GOT3 (cell line): ENCODE measurements around the gene CMIP.
A peak's percentile ranks its signal among the peaks of the same experiment; 100 is the strongest.
"Not testable (repeated sequence)": the region's sequence is repeated elsewhere in the genome, so short reads cannot be mapped to it uniquely, and the experiment has no call there.

ENCODE experiments used
- DNase-seq: peaks from one replicate; lab custom pipeline; 2025; ENCODE audit warnings: mixed read lengths; lab: John Stamatoyannopoulos, UW

Gene CMIP

GRCh38 chr16:81719993-81720392 is 275.4 kb downstream of the CMIP start:
- DNase-seq: no peak

- DNase-seq: no peak
These were observed 276.6 kb downstream of the CMIP start for GRCh38 chr16:81720973-81721906.

DNA sequence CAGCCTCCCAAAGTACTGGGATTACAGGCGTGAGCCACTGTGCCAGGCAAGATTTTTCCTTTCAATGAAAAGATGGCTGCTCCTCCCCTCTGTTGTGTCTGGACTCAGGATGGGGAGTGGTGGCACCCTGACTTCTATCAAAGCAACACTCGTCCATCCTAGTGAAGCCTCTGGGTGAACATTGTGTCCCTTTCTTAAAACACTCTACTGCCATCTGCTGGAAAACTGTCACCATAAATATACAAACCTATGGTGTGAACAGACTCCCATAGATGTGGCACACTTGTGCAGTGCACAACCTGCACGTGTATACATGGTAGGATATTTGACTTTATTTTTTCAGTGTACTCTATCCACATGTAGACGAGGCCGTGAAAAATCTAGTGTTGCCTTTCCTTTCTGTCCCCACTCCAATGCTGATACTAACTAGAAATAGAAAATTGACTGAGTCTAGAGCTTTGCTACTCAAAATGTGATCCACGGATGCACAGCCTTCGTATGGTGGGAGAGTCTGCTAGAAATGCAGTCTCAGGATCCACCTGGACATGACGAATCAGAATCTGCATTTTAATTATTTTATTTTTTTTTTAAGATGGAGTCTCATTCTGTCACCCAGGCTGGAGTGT is 278.6 kb downstream of the CMIP start:
- no peak for DNase-seq

GRCh38 chr16:81728435-81728834 is 283.8 kb downstream of the CMIP start:
- no peak for DNase-seq

GRCh38 chr16:81729451-81729850 is 284.8 kb downstream of the CMIP start:
- no peak for DNase-seq

- DNase-seq: peak; percentile 38
These were observed 285.8 kb downstream of the CMIP start for GRCh38 chr16:81730090-81731051.

- DNase-seq: no peak
These were observed 287.0 kb downstream of the CMIP start for GRCh38 chr16:81731649-81732048.

GRCh38 chr16:81732699-81733098 is 288.1 kb downstream of the CMIP start:
- DNase-seq: no peak

DNA sequence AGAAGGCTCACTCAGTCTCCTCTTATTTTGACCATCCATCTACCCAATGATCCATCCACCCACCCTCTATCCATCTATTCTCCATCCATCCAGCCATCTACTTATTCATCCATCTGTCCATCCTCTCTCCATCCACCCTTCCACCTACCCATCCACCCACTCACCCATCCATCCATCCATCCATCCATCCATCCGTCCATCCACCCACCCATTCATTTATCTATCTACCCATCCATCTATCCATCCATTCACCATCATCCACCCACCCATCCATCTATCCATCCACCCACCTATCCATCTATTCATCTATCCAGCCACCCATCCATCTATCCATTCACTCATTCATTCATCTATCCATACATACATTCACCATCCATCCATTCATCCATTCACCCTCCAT is 288.7 kb downstream of the CMIP start:
- DNase-seq: no peak

DNA sequence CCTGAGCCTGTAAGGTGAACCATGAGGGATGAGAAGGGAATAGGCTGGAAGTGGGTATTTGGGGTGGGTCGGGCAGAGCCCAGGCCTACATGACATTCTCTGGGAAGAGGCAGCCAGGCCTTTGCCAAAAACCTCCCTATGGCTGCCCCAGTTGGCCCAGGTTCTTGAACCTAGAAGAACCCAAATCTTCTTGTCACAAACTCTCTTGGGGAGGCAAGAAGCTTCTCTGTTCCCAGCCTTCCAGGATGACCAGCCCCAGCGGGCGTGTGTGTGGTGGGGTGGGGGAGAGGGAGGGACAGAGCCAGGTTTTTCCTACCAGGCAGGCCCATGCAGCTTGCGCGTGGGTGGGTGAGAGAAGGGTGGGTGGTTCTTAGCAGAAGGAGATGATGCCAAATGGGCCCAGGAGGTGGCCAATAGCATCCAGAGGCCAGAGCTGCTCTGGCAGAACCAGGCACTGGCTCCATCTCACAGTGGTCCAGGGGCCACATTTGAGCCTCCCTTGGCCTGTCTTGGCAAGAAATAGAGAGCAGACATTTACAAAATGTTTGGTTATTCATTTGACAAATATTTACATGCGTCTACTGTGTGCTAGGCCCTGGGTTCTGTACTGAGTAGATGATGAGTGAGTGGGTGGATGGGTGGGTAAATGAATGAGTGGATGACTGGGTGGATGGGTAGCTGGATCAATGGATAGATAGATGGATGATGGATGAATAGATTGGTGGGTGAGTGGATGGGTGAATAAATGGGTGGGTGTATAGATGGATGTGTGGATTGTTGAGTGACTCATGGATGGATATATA is 290.2 kb downstream of the CMIP start:
- DNase-seq: no peak

- peak; percentile 22 for DNase-seq
These were observed 293.4 kb downstream of the CMIP start for GRCh38 chr16:81737885-81738536.

GRCh38 chr16:81738783-81739496 is 294.3 kb downstream of the CMIP start:
- DNase-seq: no peak

- no peak for DNase-seq
These were observed 294.9 kb downstream of the CMIP start for GRCh38 chr16:81739503-81739902.

DNA sequence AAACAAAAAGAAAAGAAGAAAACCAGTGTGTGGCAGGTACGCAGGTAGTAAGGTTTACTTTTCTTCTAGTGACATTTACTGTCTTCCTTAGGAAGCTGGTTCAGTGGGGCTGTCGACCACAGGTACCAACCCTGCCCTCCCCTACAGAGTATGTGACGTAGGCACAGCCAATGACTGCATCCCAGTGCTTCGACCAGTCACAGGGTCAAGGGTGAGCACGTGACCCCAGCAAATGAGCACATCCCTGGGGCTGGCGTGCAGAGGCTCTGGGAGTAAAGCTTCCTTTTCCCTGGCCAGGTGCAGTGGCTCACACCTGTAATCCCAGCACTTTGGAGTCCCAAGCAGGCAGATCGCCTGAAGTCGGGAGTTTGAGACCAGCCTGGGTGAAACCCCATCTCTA is 295.6 kb downstream of the CMIP start:
- no peak for DNase-seq

- DNase-seq: not testable (repeated sequence)
These were observed 296.8 kb downstream of the CMIP start for GRCh38 chr16:81741430-81741770.

- no peak for DNase-seq
These were observed 299.8 kb downstream of the CMIP start for GRCh38 chr16:81744385-81744784.

DNA sequence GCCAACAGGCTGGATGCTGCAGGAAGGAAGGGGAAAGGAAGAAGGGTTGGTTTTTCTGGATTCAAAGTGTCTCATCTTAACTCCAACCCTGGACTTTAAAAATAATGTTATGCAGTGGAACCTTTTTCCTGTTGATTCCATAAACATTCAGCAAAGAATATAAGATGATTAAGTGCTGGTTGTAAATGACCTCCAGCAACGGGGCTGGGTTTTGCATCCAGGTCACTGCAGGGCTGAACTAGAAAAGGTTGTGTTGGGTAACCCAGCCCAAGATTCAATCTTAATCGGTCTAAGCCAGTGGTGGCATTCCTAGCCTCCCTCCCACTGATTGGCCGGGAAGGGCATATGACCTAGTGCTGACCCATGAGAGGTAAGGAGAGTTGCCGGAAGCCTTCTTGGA is 300.3 kb downstream of the CMIP start:
- DNase-seq: no peak

DNA sequence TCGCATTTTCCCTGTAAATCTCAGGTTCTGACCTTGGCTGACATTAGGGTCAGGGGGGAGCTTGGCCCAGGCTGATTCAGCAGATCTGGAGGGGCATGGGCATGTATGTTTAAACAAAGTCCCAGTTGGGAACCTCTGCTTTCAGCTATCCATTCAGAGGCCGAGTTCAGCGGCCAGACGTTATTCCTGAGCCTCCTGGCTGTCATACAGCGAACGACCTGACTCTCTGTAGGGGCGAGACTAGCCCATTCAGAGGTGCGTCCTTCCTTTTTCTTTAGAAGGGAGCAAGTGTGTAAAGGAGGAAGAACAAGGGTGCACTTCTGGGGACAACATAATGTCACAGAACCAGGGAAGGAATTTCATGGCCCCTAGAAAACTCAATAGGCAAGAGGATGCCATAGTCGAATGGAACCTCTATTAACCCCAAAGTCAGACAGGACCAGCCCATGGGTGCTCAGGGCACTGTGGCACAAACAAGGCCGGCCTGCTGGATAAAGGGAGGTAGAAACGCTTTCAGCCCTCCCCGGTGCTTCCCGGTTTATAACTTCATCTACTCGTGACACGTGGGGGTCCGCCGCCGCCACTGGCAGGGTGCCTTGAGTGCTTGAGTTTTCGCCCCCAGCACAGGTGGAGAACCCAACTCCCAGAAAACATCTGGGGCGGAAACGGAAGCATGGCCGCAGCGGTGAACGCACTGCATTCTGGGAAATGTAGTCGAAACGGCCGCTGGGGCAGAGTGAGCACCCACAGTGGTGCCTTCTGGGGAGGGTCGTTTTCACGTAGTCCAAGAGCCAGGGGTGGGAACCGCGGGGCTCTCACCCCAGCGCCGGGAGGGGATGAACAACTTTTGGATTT is 301.3 kb downstream of the CMIP start:
- no peak for DNase-seq

GRCh38 chr16:81746566-81746965 is 302.0 kb downstream of the CMIP start:
- no peak for DNase-seq
